Retinal pigment epithelial cell (primary cell): Measurements from ENCODE around the gene DEFB110.

Experiments
- DNase-seq: peaks from one replicate; pipeline ENCODE4 v3.0.0-alpha.2; 2010; ENCODE audit warnings: low read depth
- H3K4me3 ChIP-seq: 2 replicates; pipeline ENCODE4 v1.5.1; 2011; ENCODE audit warnings: mild to moderate bottlenecking, low read length, control low read depth, moderate library complexity
- CTCF ChIP-seq: conservative IDR thresholded peaks from 2 replicates; pipeline ENCODE4 v1.5.1; 2011; ENCODE audit warnings: low read depth, low read length, control low read depth, inconsistent platforms

DEFB110 gene

GRCh38 chr6:49986551-49986950, 35.2 kb downstream of the DEFB110 start:
- no peak overlapping the region for H3K4me3 ChIP-seq
- DNase-seq, result no peak
- TF ChIP-seq CTCF, result no peak

- H3K4me3 ChIP-seq, result no peak overlapping the region
- no peak for TF ChIP-seq CTCF
- no peak for DNase-seq
Observed at GRCh38 chr6:49982046-49982445, 39.7 kb downstream of the DEFB110 start.

GRCh38 chr6:49980898-49981297, 40.9 kb downstream of the DEFB110 start:
- DNase-seq, result no peak
- no peak overlapping the region for H3K4me3 ChIP-seq
- TF ChIP-seq CTCF, result no peak

- DNase-seq, result no peak
- no peak for TF ChIP-seq CTCF
- no peak overlapping the region for H3K4me3 ChIP-seq
Observed at GRCh38 chr6:49979584-49979983, 42.2 kb downstream of the DEFB110 start.

- no peak for TF ChIP-seq CTCF
- no peak overlapping the region for H3K4me3 ChIP-seq
- no peak for DNase-seq
Observed at GRCh38 chr6:49978332-49979226, 43.2 kb downstream of the DEFB110 start.

- DNase-seq, result no peak
- TF ChIP-seq CTCF, result no peak
- H3K4me3 ChIP-seq, result no peak within 1 kb of the TSS
Observed at GRCh38 chr6:49969605-49970004, 52.2 kb downstream of the DEFB110 start, which contains the start of gene DEFB113. TSS of gene DEFB113 (minus strand) at chr6:49969625. CDS start at chr6:49969625, 0 bp downstream.
